Testis (tissue), 2 donors: ENCODE results near the gene CBFA2T3.

ENCODE experiments used
- POLR2A ChIP-seq: fragments of 450-650 bp; IDR thresholded peaks from one replicate; pipeline ENCODE4 v1.6.1; 2017; ENCODE audit warnings: antibody characterized with exemption, mild to moderate bottlenecking, moderate library complexity
- TF ChIP-seq, protein P1 (sequence below), 3 experiments: fragments of 450-650 bp in 2 of 3; fragments of 200-600 bp in 1 of 3; sonication (generic) in 1 of 3; IDR thresholded peaks; one replicate each; pipeline ENCODE4 v1.5.1; 2016 to 2019; ENCODE audit warnings: antibody characterized with exemption in 3 of 3, mild to moderate bottlenecking in 2 of 3, moderate library complexity in 1 of 3

DNA sequence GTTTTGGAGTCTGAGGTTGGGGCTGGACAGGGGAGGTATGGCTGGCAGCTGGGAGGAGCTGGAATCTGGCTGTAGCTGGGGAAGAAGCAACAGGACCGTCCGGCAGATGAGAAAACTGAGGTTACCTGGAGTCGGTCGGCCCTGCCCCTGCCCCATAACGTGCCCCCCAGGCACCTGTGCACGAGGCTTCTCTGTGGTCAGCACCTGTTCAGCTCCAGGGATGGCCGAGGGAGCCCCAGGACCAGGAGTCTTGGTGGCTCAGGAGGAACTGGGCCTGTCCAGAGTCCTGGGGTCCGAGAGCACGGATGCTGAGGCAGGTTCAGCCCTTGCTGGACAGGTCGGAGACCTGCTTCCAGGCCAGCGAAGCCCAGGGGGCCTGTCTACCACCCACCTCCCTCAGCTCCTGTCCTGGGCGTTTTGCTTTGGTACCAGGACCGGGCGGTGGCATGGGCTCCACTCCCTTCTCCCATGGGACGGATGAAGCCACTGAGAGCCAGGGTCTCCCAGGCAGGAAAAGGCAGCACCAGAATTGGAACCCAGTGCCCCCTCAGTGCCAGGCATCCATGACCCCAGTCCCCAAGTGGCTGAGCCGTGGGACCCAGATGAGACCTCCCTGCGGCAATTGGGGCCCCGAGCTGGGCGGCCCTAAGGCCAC lies 17.1 kb upstream of the CBFA2T3 start:
- TF ChIP-seq POLR2A: no peak
- TF ChIP-seq, protein P1, sequence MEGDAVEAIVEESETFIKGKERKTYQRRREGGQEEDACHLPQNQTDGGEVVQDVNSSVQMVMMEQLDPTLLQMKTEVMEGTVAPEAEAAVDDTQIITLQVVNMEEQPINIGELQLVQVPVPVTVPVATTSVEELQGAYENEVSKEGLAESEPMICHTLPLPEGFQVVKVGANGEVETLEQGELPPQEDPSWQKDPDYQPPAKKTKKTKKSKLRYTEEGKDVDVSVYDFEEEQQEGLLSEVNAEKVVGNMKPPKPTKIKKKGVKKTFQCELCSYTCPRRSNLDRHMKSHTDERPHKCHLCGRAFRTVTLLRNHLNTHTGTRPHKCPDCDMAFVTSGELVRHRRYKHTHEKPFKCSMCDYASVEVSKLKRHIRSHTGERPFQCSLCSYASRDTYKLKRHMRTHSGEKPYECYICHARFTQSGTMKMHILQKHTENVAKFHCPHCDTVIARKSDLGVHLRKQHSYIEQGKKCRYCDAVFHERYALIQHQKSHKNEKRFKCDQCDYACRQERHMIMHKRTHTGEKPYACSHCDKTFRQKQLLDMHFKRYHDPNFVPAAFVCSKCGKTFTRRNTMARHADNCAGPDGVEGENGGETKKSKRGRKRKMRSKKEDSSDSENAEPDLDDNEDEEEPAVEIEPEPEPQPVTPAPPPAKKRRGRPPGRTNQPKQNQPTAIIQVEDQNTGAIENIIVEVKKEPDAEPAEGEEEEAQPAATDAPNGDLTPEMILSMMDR (IDR thresholded peaks at IDR 0.05): no peak
